Measurements from ENCODE around the gene JAK1.

The JAK1 gene

GRCh38 chr1:64979358-64979757, 13.0 kb upstream of the JAK1 start:
- no peak for FAIRE-seq

GRCh38 chr1:64976361-64976760, 10.0 kb upstream of the JAK1 start:
- FAIRE-seq, result no peak

DNA sequence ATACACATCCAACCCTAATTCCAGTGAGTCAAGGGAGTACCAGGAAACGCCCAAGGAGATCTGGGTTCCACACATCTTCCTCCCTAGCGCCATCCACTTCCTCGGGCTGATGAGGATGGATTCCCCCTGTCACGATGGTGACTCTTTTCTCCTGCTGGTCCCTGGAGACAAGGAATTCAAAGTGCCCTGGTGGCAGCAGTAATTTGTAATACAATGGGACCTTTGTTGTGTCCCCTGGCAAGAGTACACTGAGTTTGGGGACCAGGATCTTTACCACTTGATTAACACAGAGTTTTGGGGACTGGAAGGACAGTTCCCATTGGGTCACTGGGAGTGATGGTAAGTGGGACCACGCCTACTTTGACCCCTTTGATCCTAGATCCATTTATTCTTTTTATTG, 9.4 kb upstream of the JAK1 start:
- no peak for FAIRE-seq

DNA sequence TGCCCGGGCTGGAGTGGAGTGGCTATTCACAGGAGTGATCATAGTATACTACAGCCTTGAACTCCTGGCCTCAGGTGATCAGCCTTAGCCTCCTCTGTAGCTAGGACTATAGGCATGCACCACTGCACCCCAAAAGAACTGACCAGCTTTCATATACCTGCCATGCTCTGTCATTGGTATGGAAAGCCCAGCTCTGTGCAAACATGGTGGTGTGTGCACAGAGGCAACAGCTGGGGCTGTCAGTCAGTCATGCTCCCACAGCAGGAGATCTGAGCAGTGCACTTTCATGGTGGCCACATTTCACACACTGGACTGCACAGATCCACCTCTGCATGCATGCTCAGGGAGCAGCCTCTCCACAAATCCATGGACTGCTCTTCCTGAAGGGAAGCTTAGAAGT, 8.8 kb upstream of the JAK1 start:
- FAIRE-seq, result no peak

GRCh38 chr1:64974288-64974825, 8.0 kb upstream of the JAK1 start:
- no peak for FAIRE-seq

DNA sequence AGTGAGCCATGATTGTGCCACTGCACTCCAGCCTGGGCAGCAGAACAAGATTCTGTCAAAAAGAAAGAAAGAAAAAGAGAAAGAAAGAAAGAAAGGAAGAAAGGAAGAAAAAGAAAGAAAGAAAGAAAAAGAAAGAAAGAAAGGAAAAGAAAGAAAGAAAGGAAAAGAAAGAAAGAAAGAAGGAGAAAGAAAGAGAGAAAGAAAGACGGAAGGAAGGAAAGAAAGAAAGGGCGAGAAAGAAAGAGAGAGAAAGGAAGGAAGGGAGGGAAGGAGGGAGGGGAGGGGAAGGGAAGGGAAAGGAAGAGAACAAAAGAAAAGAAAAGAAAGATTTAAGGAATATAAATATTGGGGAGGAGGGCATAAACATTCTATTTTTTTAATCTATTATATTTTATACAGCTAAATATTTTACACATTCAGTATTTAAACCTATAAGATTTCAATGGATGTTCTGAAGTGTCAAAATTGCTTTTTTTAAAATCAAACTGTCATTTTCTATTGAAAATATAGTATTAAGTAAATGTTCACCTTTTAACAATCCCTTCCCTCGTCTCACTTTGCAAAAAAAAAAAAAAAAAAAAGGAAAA, 6.8 kb upstream of the JAK1 start:
- FAIRE-seq, result no peak

GRCh38 chr1:64969305-64970046, 3.1 kb upstream of the JAK1 start:
- FAIRE-seq, result no peak

GRCh38 chr1:64967381-64967780, 1.0 kb upstream of the JAK1 start:
- FAIRE-seq, result no peak

GRCh38 chr1:64965366-64966157, 787 bp downstream of the JAK1 start:
- no peak for FAIRE-seq

DNA sequence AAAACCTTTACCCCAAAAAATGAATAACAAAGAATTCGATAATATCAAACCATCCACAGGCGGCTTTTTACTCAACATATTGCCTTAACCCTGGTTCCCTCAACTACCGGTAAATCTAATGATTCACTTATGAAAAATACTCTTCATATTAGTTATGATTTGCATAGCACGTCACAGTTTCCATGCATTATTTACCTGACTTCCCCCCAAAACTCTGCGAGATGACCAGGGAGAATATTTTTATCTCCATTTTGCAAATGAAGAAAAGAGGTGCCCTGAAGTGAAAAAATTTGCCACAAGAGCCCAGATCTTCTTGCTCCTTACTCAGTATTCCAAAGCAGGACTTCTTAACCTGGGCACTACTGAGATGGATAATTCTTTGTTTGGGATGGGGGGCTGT, 2.9 kb downstream of the JAK1 start:
- FAIRE-seq, result no peak

DNA sequence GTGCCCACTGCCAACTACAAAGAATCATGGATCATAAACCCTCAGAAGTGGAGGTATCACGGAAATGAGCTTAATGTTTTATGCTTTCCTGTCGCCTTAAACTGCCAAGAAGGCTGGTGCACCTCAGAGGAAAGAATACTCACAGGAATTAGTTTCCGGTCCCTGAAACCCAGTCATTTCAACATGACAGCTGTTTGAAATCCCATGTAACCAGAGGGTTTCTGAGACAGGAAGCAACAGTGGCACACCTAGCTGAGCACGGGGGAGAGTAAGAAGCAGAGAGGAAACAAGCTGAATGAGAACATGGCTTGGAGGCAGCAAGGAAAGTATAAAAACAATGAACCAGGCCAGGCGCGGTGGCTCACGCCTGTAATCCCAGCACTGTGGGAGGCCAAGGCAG, 3.9 kb downstream of the JAK1 start:
- FAIRE-seq, result no peak

- no peak for FAIRE-seq
Measured at GRCh38 chr1:64961923-64962322, 4.4 kb downstream of the JAK1 start.

GRCh38 chr1:64960731-64961130, 5.6 kb downstream of the JAK1 start:
- no peak for FAIRE-seq

DNA sequence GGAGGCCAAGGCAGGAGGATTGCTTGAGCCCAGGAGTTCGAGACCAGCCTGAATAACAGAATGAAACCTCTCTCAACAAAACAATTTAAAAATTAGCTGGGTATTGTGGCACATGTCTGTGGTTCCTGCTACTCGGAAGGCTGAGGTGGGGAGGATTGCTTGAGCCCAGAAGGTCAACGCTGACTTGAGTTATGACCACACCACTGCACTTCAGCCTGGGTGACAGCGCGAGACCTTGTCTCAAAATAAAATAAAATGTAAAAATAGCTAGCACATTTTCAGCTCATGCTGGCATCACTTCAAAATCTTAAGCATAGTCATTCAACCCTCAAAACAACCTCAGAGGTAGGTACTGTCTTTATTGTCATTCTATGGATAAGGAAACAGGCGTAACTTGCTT, 6.4 kb downstream of the JAK1 start:
- FAIRE-seq, result no peak

GRCh38 chr1:64956733-64957441, 9.5 kb downstream of the JAK1 start:
- FAIRE-seq, result no peak

GRCh38 chr1:64956010-64956640, 10.2 kb downstream of the JAK1 start:
- no peak for FAIRE-seq

DNA sequence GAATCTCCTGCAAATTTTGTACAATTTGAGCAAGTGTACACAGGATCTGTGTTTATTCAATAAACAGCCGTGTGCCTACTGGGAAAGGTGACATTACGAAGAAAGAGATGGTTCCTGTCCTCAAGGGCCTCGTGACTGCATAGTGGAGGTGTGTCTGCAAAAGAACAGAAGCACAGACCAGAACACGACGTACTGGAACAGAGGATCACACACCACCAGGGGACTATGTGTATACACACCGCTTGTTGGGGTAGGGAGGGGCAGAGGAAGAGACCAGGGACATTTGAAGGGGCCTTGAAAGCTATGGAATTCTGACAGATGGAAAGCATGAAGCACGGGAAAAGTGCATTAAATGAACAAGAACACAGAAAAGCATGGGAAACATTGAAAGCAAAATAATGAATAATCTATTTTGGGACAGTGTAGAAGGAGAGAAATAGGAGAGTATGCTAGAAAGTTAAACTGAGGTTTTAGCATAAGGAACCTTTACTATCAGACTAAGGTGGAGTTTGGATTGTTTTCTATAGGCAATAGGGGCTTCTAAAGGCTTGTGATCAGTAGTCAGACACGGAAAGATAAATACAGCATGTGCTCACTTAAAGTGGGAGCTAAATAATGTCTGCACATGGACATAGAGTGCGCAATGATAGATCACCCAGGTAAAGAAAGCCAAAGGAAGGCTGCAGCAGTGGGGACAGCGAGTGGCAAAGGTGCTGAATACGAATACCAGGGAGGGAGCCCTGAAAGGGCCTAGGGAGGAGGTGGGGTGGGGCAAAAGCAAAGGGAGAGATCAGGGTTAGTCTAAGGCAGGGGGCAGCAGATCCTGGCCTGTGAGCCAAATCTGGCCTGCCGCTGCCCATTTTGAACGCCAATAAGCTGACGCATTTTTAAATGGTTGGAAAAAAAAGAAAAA, 11.0 kb downstream of the JAK1 start:
- FAIRE-seq, result no peak

- no peak for FAIRE-seq
Measured at GRCh38 chr1:64953241-64953640, 13.1 kb downstream of the JAK1 start.

- FAIRE-seq, result no peak
Measured at GRCh38 chr1:64950284-64950809, 16.0 kb downstream of the JAK1 start.

DNA sequence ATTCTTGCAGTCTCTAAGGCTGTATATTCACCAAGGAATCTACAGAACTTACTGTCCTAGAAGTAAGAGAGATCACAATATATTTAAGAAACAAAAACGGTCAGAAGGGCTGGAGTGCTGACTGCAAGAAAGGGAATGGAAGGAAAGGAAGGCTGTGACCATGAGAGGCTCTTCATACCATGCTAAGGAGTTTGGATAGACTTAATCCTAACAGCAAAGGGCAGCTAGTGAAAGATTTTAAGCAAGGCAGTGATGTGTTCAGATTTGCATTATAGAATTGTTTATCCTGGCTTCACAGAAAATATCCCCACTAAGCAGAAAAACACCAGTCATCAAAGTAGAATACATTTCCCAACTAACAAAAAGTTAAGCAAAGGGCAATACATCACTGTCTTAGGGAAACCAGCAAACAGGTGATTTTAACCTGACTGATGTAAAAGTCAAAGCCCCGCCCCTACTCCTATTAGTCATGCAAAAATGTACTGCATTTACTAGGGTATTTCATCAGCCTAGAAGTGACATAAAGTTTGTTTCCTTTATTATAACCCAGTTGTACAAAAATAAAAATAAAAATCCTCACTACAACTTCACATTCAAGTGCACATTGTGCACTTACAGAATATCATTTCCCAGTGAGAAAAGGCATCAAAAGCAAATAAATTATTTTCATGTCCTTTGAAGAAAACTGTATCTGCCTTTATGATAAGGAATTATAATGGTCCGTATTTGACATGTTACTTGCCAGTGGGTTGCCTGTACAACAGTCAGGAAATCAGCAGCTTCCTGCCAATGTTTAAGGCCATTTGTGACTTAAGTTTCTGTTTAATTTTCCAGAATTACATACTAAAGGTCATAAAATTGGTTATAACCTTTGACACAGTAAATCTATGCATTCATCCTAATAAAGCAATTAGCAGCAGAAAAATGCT, 17.2 kb downstream of the JAK1 start:
- FAIRE-seq, result no peak
